Ectodermal cell (in vitro differentiated cells): Measurements from ENCODE around the gene DENND10.
"Not testable (repeated sequence)": the region's sequence is repeated elsewhere in the genome, so short reads cannot be mapped to it uniquely, and the experiment has no call there.

ENCODE experiments used
- H3K27ac ChIP-seq: 2 replicates; pipeline ENCODE4 v1.7.0; 2013; ENCODE audit warnings: mild to moderate bottlenecking, low read depth, low read length; ENCODE audit not compliant: insufficient read depth, poor library complexity, severe bottlenecking
- H3K27me3 ChIP-seq: 2 replicates; pipeline ENCODE4 v1.7.0; 2013; ENCODE audit warnings: mild to moderate bottlenecking, low read length; ENCODE audit not compliant: insufficient read depth, control insufficient read depth, poor library complexity, severe bottlenecking
- H3K36me3 ChIP-seq: one replicate; pipeline ENCODE4 v1.7.0; 2013; ENCODE audit warnings: low read length; ENCODE audit not compliant: control insufficient read depth, insufficient read depth
- H3K4me1 ChIP-seq: one replicate; pipeline ENCODE4 v1.7.0; 2013; ENCODE audit warnings: low read length; ENCODE audit not compliant: control insufficient read depth, insufficient read depth
- H3K4me3 ChIP-seq: 2 replicates; pipeline ENCODE4 v1.7.0; 2013; ENCODE audit warnings: low read depth, low read length, control low read depth; ENCODE audit not compliant: insufficient read depth
- H3K9me3 ChIP-seq: 2 replicates; pipeline ENCODE4 v1.7.0; 2013; ENCODE audit warnings: mild to moderate bottlenecking, low read length, moderate library complexity; ENCODE audit not compliant: control insufficient read depth
- WGBS, 2 experiments: methylation state at CpG; one replicate each; pipeline ENCODE4 v1.1.7; 2013; ENCODE audit warnings: missing lambda C conversion rate in 2 of 2; 5-methylcytosine and 5-hydroxymethylcytosine counted together

Gene DENND10

GRCh38 chr10:119132521-119133345, 28.8 kb downstream of the DENND10 start:
- Histone ChIP-seq H3K36me3 (peaks cover 44% of the 10 kb centered on the region), H3K4me3 (no peak overlapping the region), H3K27ac (no peak overlapping the region), H3K9me3 (no peaks in the 10 kb centered on the region), H3K27me3 (no peaks in the 10 kb centered on the region), H3K4me1 (no peaks in the 10 kb centered on the region)
- WGBS, 2 experiments: 94 to 96% methylated on average over 14 of the region's 14 CpGs

GRCh38 chr10:119133949-119134348, 30.0 kb downstream of the DENND10 start:
- Histone ChIP-seq H3K9me3 (no peaks in the 10 kb centered on the region), H3K4me3 (no peak overlapping the region), H3K4me1 (no peaks in the 10 kb centered on the region), H3K36me3 (peaks cover 39% of the 10 kb centered on the region), H3K27ac (no peak overlapping the region), H3K27me3 (no peaks in the 10 kb centered on the region)
- WGBS, 2 experiments: 91 to 93% methylated on average over 8 of the region's 8 CpGs

- Histone ChIP-seq H3K4me3 (no peak overlapping the region), H3K27me3 (no peaks in the 10 kb centered on the region), H3K36me3 (peaks cover 25% of the 10 kb centered on the region), H3K27ac (no peak overlapping the region), H3K9me3 (no peaks in the 10 kb centered on the region), H3K4me1 (no peaks in the 10 kb centered on the region)
- 94 to 99% methylated on average over 3 of the region's 4 CpGs for WGBS, 2 experiments
Measured at GRCh38 chr10:119135513-119135881, 31.6 kb downstream of the DENND10 start.

- no peaks in the 10 kb centered on the region for H3K9me3 ChIP-seq
- 89 to 96% methylated on average over 6 to 7 of the region's 7 CpGs for WGBS, 2 experiments
- no peaks in the 10 kb centered on the region for H3K4me1 ChIP-seq
- no peak overlapping the region for H3K27ac ChIP-seq
- peaks cover 20% of the 10 kb centered on the region for H3K36me3 ChIP-seq
- no peak overlapping the region for H3K4me3 ChIP-seq
- no peaks in the 10 kb centered on the region for H3K27me3 ChIP-seq
Measured at GRCh38 chr10:119136084-119136483, 32.2 kb downstream of the DENND10 start.

GRCh38 chr10:119137878-119138277, 34.0 kb downstream of the DENND10 start:
- H3K9me3 ChIP-seq, H3K4me3 ChIP-seq, H3K27ac ChIP-seq, H3K4me1 ChIP-seq, H3K27me3 ChIP-seq: not testable (repeated sequence)
- 78 to 83% methylated on average over 8 of the region's 8 CpGs for WGBS, 2 experiments
- peaks cover 12% of the 10 kb centered on the region for H3K36me3 ChIP-seq

- no peaks in the 10 kb centered on the region for H3K9me3 ChIP-seq
- no peaks in the 10 kb centered on the region for H3K4me1 ChIP-seq
- WGBS, 2 experiments: 94 to 95% methylated on average over 16 of the region's 16 CpGs
- H3K36me3 ChIP-seq: peaks cover 5% of the 10 kb centered on the region
- H3K27ac ChIP-seq: no peak overlapping the region
- no peak overlapping the region for H3K4me3 ChIP-seq
- no peaks in the 10 kb centered on the region for H3K27me3 ChIP-seq
Measured at GRCh38 chr10:119138346-119139306, 34.7 kb downstream of the DENND10 start.

GRCh38 chr10:119139464-119140067, 35.7 kb downstream of the DENND10 start:
- Histone ChIP-seq H3K27me3 (no peaks in the 10 kb centered on the region), H3K36me3 (no peaks in the 10 kb centered on the region)

GRCh38 chr10:119140603-119141245, 36.8 kb downstream of the DENND10 start:
- Histone ChIP-seq H3K27ac (no peak overlapping the region), H3K36me3 (no peaks in the 10 kb centered on the region), H3K4me1 (no peaks in the 10 kb centered on the region), H3K9me3 (no peaks in the 10 kb centered on the region), H3K27me3 (no peaks in the 10 kb centered on the region), H3K4me3 (no peak overlapping the region)
- WGBS, 2 experiments: 93 to 96% methylated on average over 20 of the region's 21 CpGs

More at GRCh38 chr10:119139464-119140067, 35.7 kb downstream of the DENND10 start:
- Histone ChIP-seq H3K4me3 (no peak overlapping the region), H3K9me3 (no peaks in the 10 kb centered on the region), H3K27ac (no peak overlapping the region), H3K4me1 (no peaks in the 10 kb centered on the region)
- WGBS, 2 experiments: 90% methylated on average over 13 of the region's 13 CpGs

- H3K36me3 ChIP-seq: no peaks in the 10 kb centered on the region
Measured at GRCh38 chr10:119143657-119144056, 39.7 kb downstream of the DENND10 start.

More at GRCh38 chr10:119143657-119144056, 39.7 kb downstream of the DENND10 start:
- Histone ChIP-seq H3K27ac (no peak overlapping the region), H3K9me3 (no peaks in the 10 kb centered on the region), H3K4me1 (no peaks in the 10 kb centered on the region), H3K4me3 (no peak overlapping the region), H3K27me3 (no peaks in the 10 kb centered on the region)
- WGBS, 2 experiments: 92 to 95% methylated on average over 10 of the region's 10 CpGs
